A673 (cell line): ENCODE measurements around the gene PRR23E.

Source experiments
- CTCF ChIP-seq: fragments of 300-800, 200-600 bp; sonication (generic); conservative IDR thresholded peaks from 2 replicates; pipeline ENCODE4 v1.5.1; 2017; ENCODE audit warnings: low read depth, mild to moderate bottlenecking, antibody characterized with exemption, low read length, moderate library complexity, mixed read lengths
- EZH2 ChIP-seq: fragments of 200-600 bp; sonication (generic); IDR thresholded peaks from 2 replicates; pipeline ENCODE4 v1.6.1; 2017; ENCODE audit warnings: borderline replicate concordance, low read depth, mild to moderate bottlenecking, mixed read lengths, antibody characterized with exemption, low read length; ENCODE audit not compliant: poor library complexity, severe bottlenecking

- TF ChIP-seq CTCF (no peak), EZH2 (no peak)
These were observed 410 bp downstream of the PRR23E start for GRCh38 chr3:127193341-127193740.
